SK-N-SH (cell line): ENCODE results near the gene CLDND1.

ENCODE experiments used
- CTCF ChIP-seq: fragments of 200-600 bp; sonication (generic); IDR thresholded peaks from 2 replicates; pipeline ENCODE4 v1.6.1; 2017; ENCODE audit warnings: antibody characterized with exemption, mild to moderate bottlenecking, moderate library complexity
- FOXJ3 ChIP-seq: sonication (generic); formaldehyde crosslinking; IDR thresholded peaks from 2 replicates; pipeline ENCODE4 v1.5.1; 2020; ENCODE audit warnings: mild to moderate bottlenecking, missing genetic modification reagents

- TF ChIP-seq CTCF (no peak), FOXJ3 (no peak)
These were observed 32.3 kb upstream of the CLDND1 start for GRCh38 chr3:98555025-98555379.
